ENCODE data around the gene KIF6.

KIF6 gene

DNA sequence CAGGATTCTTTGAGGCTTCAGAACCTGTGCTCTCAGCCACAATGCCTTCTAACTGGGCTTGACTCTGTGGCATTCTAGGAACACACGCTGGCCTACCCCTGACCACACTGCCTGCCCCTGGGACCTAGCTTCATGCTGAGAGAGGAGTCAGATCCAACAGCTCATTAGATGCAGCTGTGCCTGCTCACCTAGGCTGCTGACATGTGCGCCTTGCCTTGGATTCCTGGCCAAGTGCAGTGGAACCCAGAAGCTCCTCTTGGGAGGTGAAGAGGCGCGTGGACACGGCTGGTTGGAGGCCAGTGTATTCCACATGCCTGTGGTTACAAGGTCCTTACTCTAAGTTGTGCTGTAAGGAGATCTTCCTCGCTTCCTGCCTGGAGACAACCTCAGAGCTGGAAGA lies 378.0 kb downstream of the KIF6 start:
- DNase-seq (ENCODE audit: low read depth), result no peak

DNA sequence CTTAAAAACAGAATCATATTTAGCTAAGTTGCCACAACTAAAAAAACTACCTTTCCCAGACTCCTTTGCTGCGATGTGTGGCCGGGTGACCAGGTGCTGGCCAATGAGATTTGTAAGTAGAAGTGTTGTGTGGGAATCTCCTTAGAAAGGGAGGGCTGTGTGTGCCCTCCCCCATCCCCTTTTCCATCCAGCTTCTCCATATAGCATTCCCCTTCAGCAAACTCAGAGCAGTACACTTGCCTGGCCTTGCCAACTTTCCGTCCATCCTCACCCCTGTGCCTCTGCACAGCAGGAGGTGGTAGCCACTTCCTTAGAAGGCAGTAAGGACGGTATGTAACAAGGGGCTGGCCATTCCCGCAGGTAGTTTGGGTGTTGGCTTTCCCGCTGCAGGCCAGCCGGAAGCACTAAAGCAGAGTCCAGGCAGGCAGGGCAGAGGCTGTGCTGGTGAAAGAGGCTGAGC lies 380.4 kb downstream of the KIF6 start:
- no peak for DNase-seq (ENCODE audit: low read depth)

DNA sequence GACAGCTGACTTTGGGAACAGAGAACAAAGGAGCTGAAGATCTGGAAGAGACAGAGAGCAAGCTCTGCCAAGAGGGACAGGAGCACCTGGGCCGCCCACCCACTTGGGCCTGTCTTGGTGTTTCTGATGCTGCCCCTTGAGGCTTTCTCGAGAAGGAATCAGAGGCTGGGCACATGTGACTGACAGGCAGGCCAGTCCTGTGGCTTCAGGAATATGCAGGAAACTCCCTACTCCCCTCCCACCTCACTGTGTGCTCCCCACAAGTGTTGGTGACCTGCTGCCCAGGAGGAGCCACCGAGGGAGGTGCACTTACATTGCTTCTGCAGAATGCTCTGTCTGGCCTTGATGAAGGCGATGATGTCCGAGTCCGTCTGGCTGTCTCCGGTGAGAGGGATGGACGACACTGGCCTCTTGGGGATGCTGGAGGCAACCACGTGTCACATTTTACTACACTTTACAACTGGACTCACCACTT lies 381.8 kb downstream of the KIF6 start:
- DNase-seq (ENCODE audit: low read depth), result no peak

DNA sequence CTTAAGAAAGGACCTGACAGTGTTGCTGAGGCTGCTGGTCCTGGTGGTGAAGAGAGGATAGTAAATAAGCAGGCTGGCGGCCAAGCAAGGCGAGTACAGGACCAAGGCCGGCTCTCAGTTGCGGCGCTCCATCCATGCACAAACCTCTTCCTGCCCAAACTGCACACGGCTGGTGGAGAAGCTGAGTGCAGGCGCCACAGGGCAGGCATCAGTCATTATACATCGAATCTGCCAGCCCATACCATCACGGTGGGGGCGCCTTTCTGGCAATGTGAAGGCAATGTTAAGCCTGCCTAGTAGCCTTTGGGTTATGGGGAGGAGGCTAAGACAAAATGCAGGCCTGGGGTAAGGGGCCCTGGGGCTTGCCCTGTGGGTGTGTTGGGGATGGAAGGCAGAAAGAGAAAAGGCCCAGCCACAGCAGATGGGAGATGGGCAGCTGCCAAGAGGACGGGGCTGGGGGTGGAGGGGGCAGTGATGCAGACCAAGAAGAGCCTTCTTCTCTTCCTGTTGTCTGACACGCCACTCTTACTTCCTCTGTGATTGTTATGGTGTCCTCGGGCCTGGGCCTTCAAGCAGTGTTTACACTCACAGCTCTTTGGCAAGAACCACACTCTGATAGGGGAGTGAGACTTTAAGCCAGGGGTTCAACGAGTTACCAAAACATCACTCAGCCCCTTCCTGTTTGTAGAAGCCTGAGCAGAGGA lies 382.4 kb downstream of the KIF6 start:
- no peak for DNase-seq (ENCODE audit: low read depth)

DNA sequence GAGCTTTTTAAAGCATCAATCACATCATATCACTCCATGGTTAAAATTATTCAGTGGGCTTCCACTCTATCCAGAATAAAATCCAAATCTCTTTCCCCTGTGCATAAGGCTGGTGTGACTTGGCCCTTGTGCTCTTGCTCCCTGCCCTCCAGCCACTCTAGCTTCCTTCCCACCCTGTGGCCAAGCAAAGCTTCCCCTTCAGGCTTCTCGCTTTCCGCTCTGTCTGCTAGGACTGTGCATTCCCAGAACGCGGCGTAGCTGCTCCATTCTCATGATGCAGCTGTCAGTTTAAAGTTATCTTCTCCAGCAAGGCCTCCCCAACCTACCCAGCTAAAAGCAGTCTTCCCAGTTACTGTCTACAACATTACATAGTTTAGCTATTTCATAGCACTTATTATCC lies 383.3 kb downstream of the KIF6 start:
- DNase-seq (ENCODE audit: low read depth), result no peak

DNA sequence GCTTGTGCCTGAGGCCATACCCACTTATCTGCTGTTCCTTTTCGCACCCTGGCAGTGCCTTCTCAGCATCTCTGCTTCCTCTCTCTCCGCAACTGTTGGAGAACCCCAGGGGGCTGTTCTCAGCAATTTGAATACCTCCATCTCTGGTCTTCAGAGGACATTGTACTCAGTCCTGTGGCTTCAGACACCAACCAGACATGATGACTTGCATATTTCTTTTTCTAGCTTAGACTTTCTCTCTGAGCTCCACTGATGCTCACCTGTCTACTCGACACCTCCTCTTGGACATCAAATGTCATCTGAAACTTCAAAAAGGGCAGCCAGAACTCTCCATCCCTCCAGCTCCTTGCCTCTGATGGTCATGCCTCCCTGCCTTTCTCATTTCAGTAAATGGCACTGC lies 383.9 kb downstream of the KIF6 start:
- DNase-seq (ENCODE audit: low read depth), result no peak

DNA sequence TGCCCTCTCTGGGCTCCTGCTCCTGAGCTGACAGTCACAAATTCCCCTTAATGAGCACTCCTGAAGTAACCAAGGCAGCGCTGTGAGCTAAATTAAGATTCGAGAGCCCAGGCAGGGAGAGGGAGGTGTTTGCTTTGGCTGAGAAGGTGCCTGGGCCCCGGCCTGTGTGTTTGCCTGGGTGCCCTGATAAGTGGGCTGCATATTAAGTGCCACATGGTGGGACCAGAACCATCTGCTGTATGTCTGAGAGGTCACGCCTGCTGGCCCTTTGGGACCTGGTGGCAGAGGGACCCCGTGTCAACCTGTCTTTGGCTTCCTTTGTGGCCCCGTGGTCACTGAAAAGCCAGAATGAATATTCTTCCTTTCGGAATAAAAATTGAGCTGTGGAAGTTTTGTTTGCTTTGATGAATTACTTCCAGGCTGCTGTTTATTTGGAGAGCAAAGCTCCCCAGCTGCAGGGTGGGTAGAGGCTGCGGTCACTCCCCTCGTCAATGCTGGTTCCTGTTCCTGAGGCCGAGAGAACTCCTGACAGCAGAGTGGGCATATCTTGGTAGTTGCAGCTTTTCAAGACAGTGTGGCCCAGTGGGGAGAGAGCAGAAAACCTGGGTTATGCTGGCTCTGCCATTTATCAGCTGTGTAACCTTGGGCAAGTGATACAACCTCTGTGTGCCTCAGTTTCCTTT lies 385.2 kb downstream of the KIF6 start:
- no peak for DNase-seq (ENCODE audit: low read depth)

DNA sequence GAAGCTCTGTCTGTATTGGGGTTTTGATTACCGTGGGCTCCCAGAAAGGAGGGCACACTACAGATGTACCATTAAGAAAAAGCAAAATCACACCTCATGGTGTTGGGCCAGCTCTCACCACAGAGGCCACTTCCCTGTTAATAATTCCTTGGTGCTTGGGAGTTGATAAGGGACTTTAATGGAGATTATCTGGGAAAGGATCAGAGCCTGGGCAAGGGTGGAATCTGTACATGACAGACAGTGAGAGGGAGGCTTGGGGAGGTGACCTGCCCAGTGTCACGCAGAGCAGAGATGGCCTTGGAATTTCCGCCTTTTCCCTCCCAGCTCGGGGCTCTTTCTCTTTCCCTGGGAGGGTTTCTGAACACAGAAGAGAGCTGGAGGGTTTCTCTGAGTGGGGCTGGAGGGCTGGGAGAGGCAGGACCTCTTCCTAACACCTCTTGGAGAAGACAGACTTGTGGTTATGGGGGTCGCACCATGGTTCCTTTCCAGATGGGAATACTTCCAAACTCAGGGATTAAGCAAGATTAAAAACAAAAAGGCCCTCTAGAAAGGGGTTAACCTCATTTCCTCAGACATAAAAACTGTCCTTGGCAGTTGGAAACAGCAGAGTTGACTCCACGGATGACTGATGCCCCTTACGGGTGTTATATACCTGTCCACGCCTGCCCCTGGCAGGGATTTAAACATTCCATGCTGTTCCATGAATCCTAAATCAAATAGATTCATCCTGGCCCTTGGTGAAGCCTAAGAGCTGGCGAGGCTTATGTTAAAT lies 385.9 kb downstream of the KIF6 start:
- no peak for DNase-seq (ENCODE audit: low read depth)

DNA sequence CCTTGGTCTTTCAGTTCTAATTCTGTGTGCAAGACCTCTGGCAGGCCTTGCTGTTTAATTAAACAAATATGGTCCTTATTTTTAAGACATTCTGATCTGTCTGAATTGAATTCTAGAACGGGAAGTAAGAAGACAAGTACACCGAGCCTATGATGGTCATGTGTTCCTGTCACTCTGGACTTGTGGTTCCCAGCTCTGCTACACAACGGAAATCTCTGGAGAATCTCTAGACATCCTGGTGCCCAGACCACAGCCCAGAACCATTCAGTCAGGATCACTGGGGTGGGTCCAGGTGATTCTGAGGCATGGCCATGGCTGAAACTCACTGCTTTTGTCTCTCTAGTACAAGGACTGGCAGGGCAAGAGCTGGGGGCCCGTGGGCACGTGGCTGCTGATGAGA lies 386.8 kb downstream of the KIF6 start:
- DNase-seq (ENCODE audit: low read depth), result no peak

DNA sequence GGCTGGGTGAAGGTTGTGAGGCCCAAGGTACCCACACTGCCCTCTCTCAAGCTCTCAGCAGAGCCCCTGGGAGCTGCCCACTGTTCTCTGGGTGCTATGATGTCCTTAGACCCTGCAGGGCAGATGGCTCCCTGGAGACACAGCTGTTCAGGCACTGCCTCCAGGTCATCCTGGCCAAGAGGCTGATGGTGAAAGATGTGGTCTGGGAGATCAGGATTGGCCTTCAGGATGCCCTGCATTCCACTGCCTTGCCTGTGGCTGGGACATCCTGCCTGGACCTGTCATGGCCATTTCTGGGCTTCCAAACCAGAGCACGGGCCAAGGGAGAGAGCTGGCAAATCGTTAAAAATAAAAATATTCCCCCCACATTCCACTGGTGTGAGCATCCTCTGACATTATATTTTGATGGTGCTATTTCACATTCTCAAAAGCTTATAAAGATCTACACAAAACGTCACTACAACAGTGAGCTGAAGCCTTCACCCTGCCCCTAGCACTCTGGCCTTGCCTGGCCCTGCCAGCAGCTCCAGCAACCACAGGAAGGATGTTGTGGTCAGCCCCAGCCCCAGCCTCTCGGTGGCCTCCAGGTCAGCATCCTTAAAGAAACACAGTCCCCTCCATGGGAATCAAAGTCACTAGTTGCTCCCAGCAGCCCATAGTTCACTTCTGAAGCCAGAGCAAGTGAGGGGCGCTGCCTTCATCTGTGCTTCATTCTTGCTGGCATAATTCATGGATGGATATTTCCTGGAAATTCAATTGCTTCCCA lies 389.2 kb downstream of the KIF6 start:
- no peak for DNase-seq (ENCODE audit: low read depth)

DNA sequence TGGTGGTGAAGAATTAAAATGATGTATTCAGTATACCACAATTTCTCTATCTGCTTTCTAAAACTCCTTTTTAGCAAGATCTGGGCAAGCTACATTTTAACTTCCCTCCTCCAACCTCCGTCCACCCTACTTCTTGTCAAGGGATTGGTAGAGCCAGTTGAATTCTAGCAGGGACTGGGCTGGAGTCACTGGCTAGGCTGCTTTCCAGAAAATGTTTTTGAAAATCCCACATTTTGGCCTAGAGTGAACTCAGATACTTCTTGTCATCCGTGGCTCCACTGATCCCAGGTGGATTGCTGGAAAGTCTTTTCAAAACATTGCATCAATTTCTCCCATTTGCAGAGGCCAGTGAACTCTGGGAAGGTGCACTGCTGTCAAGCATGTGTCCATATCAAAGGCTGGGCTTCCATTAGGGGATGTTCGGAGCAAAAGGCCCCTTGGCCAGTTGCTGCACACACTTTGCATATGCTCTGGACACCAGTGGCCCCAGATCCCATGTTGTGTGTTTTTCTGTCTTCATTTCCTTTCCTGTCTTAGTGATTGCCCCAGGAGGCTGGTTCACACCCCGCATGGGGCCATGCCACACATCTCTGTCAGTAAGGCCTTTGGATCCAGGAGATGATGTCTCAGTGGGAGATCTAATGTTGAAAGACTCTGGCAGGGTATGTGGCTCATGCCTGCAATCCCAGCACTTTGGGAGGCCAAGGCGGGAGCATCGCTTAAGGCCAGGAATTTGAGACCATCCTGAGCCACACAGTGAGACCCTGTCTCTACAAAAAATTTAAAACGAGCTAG lies 391.4 kb downstream of the KIF6 start:
- DNase-seq (ENCODE audit: low read depth), result no peak

DNA sequence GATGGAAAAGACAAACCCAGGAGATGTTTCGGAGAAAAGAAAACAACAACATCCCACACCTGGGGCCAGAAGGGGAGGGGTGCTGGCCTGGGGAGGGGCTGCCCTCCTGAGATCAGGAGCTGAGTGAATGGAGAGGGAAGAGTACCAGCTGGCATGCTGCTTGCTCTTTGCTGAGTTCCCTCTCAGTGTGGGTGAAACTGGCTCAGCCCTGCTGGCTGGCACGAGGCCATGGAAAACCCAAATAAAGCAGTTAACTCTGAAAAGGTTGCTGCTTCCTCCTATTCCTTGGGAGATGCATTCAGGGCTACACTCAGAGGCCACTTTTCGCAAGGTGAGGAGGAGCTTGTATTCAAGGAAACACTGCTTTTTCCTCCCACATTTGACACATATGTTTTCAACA lies 394.7 kb downstream of the KIF6 start:
- DNase-seq (ENCODE audit: low read depth), result no peak

DNA sequence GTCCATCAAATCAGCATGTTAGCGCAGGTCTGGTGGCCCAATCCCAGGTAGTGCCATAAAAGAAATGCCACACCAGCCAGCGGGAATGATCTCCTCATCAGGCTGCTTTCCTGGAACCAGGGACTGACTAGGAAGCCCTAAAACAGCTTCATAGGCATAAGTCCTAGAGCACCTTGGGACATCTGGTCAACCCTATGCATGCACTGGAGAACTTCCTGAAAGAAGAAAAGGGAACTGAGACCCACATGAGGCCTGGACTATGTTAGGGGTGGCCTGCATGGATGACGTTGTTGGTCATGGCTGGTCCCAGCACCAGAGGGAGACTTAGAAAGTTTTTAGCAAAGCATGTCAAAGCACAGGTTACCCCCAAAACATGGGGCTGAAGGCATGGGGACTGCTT lies 395.2 kb downstream of the KIF6 start:
- DNase-seq (ENCODE audit: low read depth), result no peak

DNA sequence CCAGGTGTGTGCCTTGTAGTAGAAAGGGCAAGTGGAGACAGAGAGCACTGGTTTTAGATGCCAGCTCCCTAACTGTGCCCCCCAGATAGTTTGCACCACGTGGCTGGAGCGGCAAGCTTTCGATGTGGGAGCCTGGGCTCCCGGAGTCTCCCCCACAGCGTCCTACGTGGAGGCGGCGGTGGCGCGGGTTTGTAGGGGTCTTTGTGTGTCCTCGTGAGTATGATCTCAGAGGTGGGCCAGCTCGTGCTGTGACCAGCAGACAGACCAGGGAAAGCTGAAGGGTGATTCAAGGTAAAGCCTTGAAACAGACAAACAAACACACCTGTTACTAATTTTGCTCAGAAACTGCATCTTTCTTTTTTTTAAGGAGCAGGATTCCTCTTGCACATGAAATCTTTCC lies 397.1 kb downstream of the KIF6 start:
- DNase-seq (ENCODE audit: low read depth), result no peak

DNA sequence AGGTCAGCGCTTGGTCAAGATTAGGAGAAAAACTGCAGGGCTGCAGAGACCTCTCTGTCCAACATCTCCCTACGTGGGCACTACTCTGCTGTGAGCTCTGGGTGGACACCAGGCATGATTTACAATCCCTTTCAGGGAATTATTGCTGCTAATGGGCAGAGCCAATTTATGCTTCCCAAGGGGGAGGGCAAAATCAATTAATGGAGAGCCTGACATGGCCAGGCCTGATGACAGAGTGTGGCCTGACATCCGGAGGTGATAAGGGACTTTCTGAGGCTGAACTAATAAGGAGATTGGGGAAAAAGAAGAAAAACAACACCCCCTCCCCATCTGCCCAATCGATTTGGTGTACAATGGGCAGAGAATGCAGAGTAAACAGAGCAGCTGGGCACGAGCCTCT lies 397.7 kb downstream of the KIF6 start:
- no peak for DNase-seq (ENCODE audit: low read depth)

DNA sequence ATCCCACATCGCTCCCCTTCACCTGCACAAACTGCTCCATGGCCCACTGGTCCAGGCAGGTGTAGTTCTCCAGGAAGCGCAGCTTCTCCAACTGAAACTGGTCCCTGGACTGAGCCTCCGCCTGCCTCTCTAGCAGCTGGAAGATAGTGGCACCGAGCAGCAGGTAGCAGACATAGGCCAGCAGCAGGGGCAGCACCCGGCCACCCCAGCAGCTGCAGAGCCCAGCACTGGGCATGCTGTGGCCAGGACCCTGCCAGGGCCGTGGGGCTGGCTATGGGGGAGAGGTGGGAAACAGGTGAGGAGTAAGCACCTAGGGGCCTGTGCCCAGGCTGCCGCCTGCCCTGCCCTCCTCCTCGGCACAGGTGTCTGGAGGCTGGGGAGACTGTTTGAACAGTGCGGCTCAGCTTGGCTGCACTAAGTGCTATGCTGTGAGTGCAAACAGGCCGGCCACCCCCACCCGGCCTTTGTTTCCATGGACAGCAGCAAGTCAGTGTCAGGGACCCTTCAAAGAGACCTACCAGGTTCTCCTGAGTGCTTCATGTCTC lies 402.8 kb downstream of the KIF6 start, which contains the start of gene KCNK16:
TSS of gene KCNK16 (minus strand) at position 397 of the 545 bp plus-strand sequence. CDS start at position 235, 162 bp downstream.
- DNase-seq (ENCODE audit: low read depth), result no peak

DNA sequence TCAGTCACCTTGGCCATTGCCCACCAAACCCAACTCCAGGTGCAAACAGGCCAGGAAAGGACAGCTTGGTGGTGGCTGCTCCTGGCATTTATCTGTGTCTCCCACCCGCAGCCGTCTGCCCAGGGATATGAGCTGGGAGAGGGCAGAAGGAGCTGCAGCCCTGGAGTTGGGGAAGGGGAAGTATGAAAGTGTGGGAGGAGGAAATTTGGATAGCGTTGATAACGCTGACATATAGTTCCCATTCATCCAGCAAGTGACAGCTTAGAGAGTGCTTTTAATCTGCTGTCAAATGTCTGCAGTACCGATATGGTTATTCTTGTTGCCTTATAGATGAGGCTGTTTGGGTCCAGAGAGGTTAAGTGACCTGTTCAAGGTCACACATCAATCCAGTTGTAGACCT lies 403.4 kb downstream of the KIF6 start:
- DNase-seq (ENCODE audit: low read depth), result no peak

DNA sequence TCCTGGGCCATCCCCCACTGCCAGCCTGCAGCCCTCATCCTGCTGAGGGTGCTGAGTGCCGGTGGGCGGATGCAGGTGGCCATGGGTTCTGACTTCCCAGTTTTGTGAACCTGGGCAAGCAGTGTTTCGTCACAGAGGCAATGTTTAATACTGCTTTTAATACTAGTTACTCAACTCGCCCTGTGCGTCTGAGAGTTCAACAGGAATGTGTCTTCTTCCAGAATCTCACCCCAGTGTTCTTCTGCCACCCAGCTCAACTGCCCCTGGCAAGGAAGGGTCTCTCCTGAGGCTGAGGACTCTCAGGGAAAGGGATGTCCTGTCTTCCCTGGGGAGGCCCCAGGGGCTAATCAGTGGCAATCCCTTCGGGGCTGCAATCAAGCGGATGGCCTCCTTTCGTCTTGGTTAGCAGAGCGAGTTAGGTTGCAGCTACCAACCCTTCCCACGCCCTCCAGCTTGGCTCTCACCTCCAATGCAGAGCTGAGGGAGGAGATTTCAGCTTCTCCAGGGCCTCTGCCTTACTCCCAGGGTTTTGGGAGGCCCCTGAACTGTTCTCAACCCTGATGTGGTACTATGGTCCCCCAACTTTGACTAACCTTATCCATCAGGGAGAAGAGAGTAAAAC lies 404.7 kb downstream of the KIF6 start:
- DNase-seq (ENCODE audit: low read depth), result no peak

DNA sequence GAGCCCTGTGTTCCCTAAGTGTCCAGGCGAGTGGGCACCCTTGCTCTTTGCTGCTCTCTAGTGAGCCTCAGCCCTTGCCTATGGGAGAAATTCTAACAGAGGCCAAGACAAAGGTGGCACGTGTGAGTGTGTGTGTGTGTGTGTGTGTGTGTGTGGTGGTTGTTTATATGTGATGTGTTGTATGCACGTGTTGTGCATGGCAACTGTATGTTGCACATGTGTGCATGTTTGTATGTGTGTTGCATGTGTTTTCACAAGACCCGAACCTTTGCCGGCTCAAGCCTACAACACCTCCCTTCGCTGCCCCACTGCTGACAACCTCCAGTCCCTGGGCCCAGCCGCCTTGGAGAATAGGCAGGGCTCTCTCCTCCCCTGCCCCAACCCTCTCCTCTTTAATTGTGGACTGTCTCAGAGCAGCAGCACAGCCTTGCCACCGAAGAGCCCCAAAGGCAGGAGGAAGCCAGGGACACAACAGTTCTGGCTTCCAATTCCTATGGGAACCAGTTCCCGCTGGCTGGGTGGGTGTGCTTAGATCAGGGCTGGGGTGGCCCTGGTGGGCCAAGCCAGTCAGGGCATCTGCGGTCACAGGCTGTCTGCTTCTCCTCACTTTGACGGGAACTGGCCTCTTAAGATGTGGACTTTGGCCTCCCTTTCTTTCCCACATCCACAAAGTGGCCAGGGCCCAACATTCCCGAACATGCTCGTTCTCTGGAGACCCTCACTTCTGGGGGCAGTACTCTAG lies 405.4 kb downstream of the KIF6 start:
- DNase-seq (ENCODE audit: low read depth), result no peak

DNA sequence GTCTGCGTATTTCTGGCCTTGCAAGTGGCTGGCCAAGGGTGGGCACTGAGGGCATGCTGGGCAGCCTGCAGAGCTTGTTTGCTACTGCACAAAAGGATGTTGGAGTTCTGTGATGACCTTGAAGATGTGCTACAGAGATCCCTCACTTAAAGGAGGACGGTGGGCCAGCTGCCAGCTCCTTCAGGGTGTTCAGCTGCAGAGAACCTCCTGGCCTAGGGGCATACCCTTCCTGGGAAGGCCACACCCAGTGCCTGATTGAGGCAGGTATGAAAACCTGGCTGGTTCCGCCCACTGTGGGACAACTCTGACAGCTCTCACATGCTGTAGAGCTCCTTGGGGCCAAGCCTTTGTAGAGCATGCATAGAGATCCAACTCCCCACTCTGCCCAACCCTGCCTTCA lies 408.0 kb downstream of the KIF6 start:
- no peak for DNase-seq (ENCODE audit: low read depth)
